HCT116 (cell line): ENCODE data around the gene ST3GAL2. TPM values are rescaled to one million over a fixed set of nuclear protein-coding genes. Genes with fewer than 3 reads are reported as not detected.

Experiments used
- ATAC-seq: fragments of 200-7000 bp; cut with Tn5 transposase; 2 replicates; pipeline ENCODE4 v1.9.1; 2020; ENCODE audit warnings: mild to moderate bottlenecking, moderate library complexity
- BruUV-seq: library from RNA; stranded (reverse); fragments of 400-500 nt; replicated peaks from 2 replicates; lab custom pipeline; 2021; lab: Mats Ljungman, UMichigan
- CTCF ChIA-PET: fragments of 300-600 bp; sonication (Branson Sonifier 250); formaldehyde crosslinking; loops from one replicate; lab custom pipeline; 2021; ENCODE audit warnings: antibody characterized with exemption; lab: Charles Lee
- POLR2A ChIA-PET: fragments of 300-600, 350-600 bp; sonication (Branson Sonifier 250); formaldehyde crosslinking; loops from one replicate; lab custom pipeline; 2021; ENCODE audit warnings: antibody characterized with exemption; lab: Charles Lee
- RAD21 ChIA-PET, 2 experiments: fragments of 300-600 bp; sonication (Branson Sonifier 250); formaldehyde crosslinking; loops; one replicate each; lab custom pipeline; 2023; ENCODE audit warnings: low total read pairs in 2 of 2; ENCODE audit not compliant: uncharacterized antibody in 2 of 2, unreplicated experiment in 2 of 2, low non-redundant PET in 1 of 2; lab: Charles Lee
- DNase-seq: peaks from one replicate; pipeline ENCODE4 v3.0.0-alpha.2; 2010; ENCODE audit warnings: low read depth, low spot score
- H2AFZ ChIP-seq: fragments of 200-600 bp; shearing (Covaris generic), sonication (generic); 2 replicates; pipeline ENCODE4 v1.6.1; 2017; ENCODE audit warnings: low read depth, mixed run types, mixed read lengths, antibody characterized with exemption, low read length; ENCODE audit not compliant: poor library complexity, severe bottlenecking
- H3K27ac ChIP-seq: 2 replicates; pipeline ENCODE4 v1.5.1; 2012; ENCODE audit warnings: low read depth, low read length
- H3K27me3 ChIP-seq: fragments of 200-600 bp; sonication (generic); 2 replicates; pipeline ENCODE4 v1.6.1; 2016; ENCODE audit warnings: mixed run types, low read length, mixed read lengths; ENCODE audit not compliant: insufficient read depth
- H3K36me3 ChIP-seq, 2 experiments: fragments of 200-500 bp in 1 of 2; fragments of 200-600 bp in 1 of 2; sonication (Bioruptor generic) in 1 of 2; sonication (generic) in 1 of 2; 2 replicates each; pipeline versions ENCODE4 v1.5.1 to v1.6.1; 2014 to 2016; ENCODE audit warnings: low read length in 2 of 2, inconsistent platforms in 1 of 2, mixed read lengths in 1 of 2, mixed run types in 1 of 2; ENCODE audit not compliant: insufficient read depth in 2 of 2, control insufficient read depth in 1 of 2
- H3K4me1 ChIP-seq, 2 experiments: fragments of 200-600 bp in 1 of 2; sonication (generic) in 1 of 2; 2 replicates each; pipeline versions ENCODE4 v1.5.1 to v1.6.1; 2012 to 2017; ENCODE audit warnings: low read length in 2 of 2, inconsistent platforms in 1 of 2, mild to moderate bottlenecking in 1 of 2, mixed read lengths in 1 of 2, mixed run types in 1 of 2, moderate library complexity in 1 of 2; ENCODE audit not compliant: insufficient read depth in 2 of 2, control insufficient read depth in 1 of 2
- H3K4me2 ChIP-seq: fragments of 200-600 bp; sonication (generic); 2 replicates; pipeline ENCODE4 v1.6.1; 2017; ENCODE audit warnings: mixed run types, low read length, mixed read lengths
- H3K4me3 ChIP-seq, 2 experiments: fragments of 200-600 bp in 1 of 2; sonication (generic) in 1 of 2; replicated peaks in 1 of 2; 2 replicates each; pipeline ENCODE4 v1.5.1; 2011 to 2016; ENCODE audit warnings: low read length in 2 of 2, control low read depth in 1 of 2, low read depth in 1 of 2, mild to moderate bottlenecking in 1 of 2, mixed read lengths in 1 of 2, mixed run types in 1 of 2
- H3K79me2 ChIP-seq: fragments of 200-600 bp; sonication (generic); 2 replicates; pipeline ENCODE4 v1.6.1; 2017; ENCODE audit warnings: mild to moderate bottlenecking, mixed run types, low read length, moderate library complexity, mixed read lengths; ENCODE audit not compliant: insufficient read depth
- H3K9ac ChIP-seq: fragments of 200-600 bp; sonication (generic); 2 replicates; pipeline ENCODE4 v1.6.1; 2016; ENCODE audit warnings: low read length, mixed read lengths
- H3K9me2 ChIP-seq: fragments of 200-600 bp; sonication (generic), shearing (Covaris generic); 2 replicates; pipeline ENCODE4 v1.6.1; 2017; ENCODE audit warnings: mixed run types, mild to moderate bottlenecking, moderate library complexity; ENCODE audit not compliant: insufficient read depth
- H3K9me3 ChIP-seq, 2 experiments: fragments of 200-500 bp in 1 of 2; fragments of 200-600 bp in 1 of 2; sonication (Bioruptor generic) in 1 of 2; sonication (generic) in 1 of 2; 2 replicates each; pipeline ENCODE4 v1.6.1; 2014 to 2017; ENCODE audit warnings: low read length in 2 of 2, mixed read lengths in 2 of 2, inconsistent platforms in 1 of 2, low read depth in 1 of 2, mild to moderate bottlenecking in 1 of 2, mixed run types in 1 of 2, moderate library complexity in 1 of 2; ENCODE audit not compliant: control insufficient read depth in 1 of 2, insufficient read depth in 1 of 2
- H4K20me1 ChIP-seq: fragments of 200-600 bp; sonication (generic), shearing (Covaris generic); 2 replicates; pipeline ENCODE4 v1.6.1; 2017; ENCODE audit warnings: mixed run types, mild to moderate bottlenecking, moderate library complexity; ENCODE audit not compliant: insufficient read depth
- CBX3 ChIP-seq: IDR thresholded peaks from 2 replicates; pipeline ENCODE4 v1.6.1; 2012; ENCODE audit warnings: low read depth
- EGR1 ChIP-seq: IDR thresholded peaks from 2 replicates; pipeline ENCODE4 v1.6.1; 2012; ENCODE audit warnings: low read depth
- EZH2phosphoT487 ChIP-seq: fragments of 200-600 bp; IDR thresholded peaks from 2 replicates; pipeline ENCODE4 v1.6.1; 2018; ENCODE audit warnings: antibody characterized with exemption, borderline replicate concordance
- FOSL1 ChIP-seq: IDR thresholded peaks from 2 replicates; pipeline ENCODE4 v1.6.1; 2012; ENCODE audit warnings: low read depth
- POLR2A ChIP-seq: IDR thresholded peaks from 2 replicates; pipeline ENCODE4 v1.7.0; 2011; ENCODE audit warnings: borderline replicate concordance; ENCODE audit not compliant: insufficient read depth, insufficient read length; ENCODE audit errors: extremely low read depth
- SIN3A ChIP-seq: IDR thresholded peaks from 2 replicates; pipeline ENCODE4 v1.6.1; 2012; ENCODE audit warnings: low read depth
- TCF7L2 ChIP-seq: IDR thresholded peaks from 2 replicates; pipeline ENCODE4 v1.7.0; 2011; ENCODE audit warnings: borderline replicate concordance, inconsistent platforms; ENCODE audit not compliant: insufficient read depth, insufficient read length; ENCODE audit errors: extremely low read depth
- ZFX ChIP-seq: fragments of 450-650 bp; IDR thresholded peaks from 2 replicates; pipeline ENCODE4 v1.6.1; 2017
- ZNF274 ChIP-seq: fragments of 200-500 bp; sonication (Bioruptor generic); IDR thresholded peaks from 2 replicates; pipeline ENCODE4 v1.6.1; 2014; ENCODE audit warnings: mild to moderate bottlenecking, low read depth, low read length, inconsistent platforms
- intact Hi-C: fragments of 100-400 bp; cut with micrococcal nuclease; formaldehyde crosslinking; loops from 2 replicates; pipeline ENCODE4 v1.10.0; 2022
- total RNA-seq: library from RNA; stranded (reverse); gene quantifications from one replicate; pipeline ENCODE4 v1.2.1, GENCODE V29; 2021; ENCODE audit not compliant: unreplicated experiment
- TF ChIP-seq, protein P1 (sequence below): IDR thresholded peaks from 2 replicates; pipeline ENCODE4 v1.6.1; 2012; ENCODE audit warnings: low read depth
- TF ChIP-seq, protein P2 (sequence below): IDR thresholded peaks from 2 replicates; pipeline ENCODE4 v1.6.1; 2012

ST3GAL2 gene
- total RNA-seq, 1 experiment from 2014 or later = 9.5 TPM

DNA sequence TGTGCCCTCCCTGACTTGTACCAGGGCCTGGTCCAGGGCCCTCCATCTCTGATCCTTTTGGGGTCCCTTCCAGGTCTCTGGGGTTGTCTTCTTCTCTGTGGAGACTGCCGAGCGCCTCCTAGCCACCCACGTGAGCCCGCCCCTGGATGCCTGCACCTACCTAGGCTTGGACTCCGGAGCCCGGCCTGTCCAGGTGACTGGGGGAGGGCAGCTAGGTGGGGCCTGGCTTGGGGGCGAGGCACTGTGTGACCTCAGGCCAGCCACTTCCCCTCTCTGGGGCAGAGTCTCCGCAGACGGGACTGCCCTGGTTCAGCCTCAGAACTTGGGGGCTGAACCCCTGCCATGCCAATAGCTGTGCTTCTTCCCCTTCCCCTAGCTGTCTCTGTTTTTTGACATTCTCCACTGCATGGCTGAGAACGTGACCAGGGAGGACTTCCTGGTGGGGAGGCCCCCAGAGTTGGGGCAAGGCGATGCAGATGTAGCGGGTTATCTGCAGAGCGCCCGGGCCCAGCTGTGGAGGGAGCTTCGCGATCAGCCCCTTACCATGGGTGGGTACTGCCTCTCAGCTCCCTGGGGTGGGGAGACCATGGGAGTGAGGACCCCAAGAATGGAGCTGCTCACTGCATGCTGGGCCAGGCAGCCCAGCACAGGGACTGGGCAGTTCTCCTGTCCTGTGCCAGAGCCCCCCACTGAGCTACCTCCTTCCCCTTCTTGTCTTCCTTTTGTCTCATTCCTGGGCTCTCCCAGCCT, 30.1 kb upstream of the ST3GAL2 start:
- no peaks in the 10 kb centered on the region for H4K20me1 ChIP-seq
- intact Hi-C loops = no loop called here
- H2AFZ ChIP-seq = no peak overlapping the region
- H3K9me3 ChIP-seq = no peaks in the 10 kb centered on the region
- no peaks in the 10 kb centered on the region for H3K79me2 ChIP-seq
- CTCF ChIA-PET = interaction anchor here (1.0 kb wide), 1 partner anchor 77 kb away, joined by 3 read pairs; no protein-coding TSS in a partner anchor
- H3K4me1 ChIP-seq = no peaks in the 10 kb centered on the region
- ATAC-seq (no peak), DNase-seq (no peak)
- H3K27me3 ChIP-seq = no peaks in the 10 kb centered on the region
- RAD21 ChIA-PET = no interaction called here
- TF ChIP-seq TCF7L2 = no peak
- TF ChIP-seq, protein P1, sequence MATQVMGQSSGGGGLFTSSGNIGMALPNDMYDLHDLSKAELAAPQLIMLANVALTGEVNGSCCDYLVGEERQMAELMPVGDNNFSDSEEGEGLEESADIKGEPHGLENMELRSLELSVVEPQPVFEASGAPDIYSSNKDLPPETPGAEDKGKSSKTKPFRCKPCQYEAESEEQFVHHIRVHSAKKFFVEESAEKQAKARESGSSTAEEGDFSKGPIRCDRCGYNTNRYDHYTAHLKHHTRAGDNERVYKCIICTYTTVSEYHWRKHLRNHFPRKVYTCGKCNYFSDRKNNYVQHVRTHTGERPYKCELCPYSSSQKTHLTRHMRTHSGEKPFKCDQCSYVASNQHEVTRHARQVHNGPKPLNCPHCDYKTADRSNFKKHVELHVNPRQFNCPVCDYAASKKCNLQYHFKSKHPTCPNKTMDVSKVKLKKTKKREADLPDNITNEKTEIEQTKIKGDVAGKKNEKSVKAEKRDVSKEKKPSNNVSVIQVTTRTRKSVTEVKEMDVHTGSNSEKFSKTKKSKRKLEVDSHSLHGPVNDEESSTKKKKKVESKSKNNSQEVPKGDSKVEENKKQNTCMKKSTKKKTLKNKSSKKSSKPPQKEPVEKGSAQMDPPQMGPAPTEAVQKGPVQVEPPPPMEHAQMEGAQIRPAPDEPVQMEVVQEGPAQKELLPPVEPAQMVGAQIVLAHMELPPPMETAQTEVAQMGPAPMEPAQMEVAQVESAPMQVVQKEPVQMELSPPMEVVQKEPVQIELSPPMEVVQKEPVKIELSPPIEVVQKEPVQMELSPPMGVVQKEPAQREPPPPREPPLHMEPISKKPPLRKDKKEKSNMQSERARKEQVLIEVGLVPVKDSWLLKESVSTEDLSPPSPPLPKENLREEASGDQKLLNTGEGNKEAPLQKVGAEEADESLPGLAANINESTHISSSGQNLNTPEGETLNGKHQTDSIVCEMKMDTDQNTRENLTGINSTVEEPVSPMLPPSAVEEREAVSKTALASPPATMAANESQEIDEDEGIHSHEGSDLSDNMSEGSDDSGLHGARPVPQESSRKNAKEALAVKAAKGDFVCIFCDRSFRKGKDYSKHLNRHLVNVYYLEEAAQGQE = no peak
- TF ChIP-seq EZH2phosphoT487 = no peak
- TF ChIP-seq CBX3 = no peak
- TF ChIP-seq, protein P2, sequence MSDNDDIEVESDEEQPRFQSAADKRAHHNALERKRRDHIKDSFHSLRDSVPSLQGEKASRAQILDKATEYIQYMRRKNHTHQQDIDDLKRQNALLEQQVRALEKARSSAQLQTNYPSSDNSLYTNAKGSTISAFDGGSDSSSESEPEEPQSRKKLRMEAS = no peak
- no peak for TF ChIP-seq SIN3A
- TF ChIP-seq ZFX = no peak
- no peak for TF ChIP-seq POLR2A
- no peak for TF ChIP-seq FOSL1
- no peak for TF ChIP-seq ZNF274
- TF ChIP-seq EGR1 = no peak
- H3K9ac ChIP-seq = no peak overlapping the region
- no peak overlapping the region for H3K4me3 ChIP-seq
- H3K9me2 ChIP-seq = no peaks in the 10 kb centered on the region
- no peak overlapping the region; the same call in 1 of the 2 replicates for H3K27ac ChIP-seq
- no TSS peak for BruUV-seq
- H3K36me3 ChIP-seq = no peaks in the 10 kb centered on the region
- H3K4me2 ChIP-seq = no peak overlapping the region
- POLR2A ChIA-PET = interaction anchor here (0.6 to 1.8 kb wide), 2 partner anchors 42 to 88 kb away, joined by 3 to 8 read pairs; no protein-coding TSS in a partner anchor
